ENCODE results near the gene GFM1. TPM values are rescaled to one million over a fixed set of nuclear protein-coding genes. Genes with fewer than 3 reads are reported as not detected.

GFM1 gene
- total RNA-seq, 1 experiment from 2014 or later = 53.0 TPM

DNA sequence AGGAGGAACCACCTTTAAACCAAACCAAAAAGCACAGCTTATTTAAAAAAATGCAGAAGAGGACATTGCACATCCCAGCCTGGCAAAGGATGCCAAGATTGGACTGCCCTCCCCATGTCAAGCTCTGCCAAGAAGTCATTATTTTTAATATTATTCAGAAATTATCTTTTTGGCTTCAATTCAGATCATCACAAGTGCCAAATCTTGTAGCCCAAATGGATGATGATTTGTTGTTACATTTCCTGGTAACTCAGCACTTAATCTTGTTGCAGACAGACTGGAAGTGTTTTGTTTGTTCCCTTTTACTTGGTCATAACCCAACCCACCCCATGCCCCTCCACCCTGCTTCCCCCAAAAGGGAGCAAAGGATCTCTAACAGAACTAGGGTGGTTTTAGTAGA lies 56.2 kb downstream of the GFM1 start:
- POLR2A ChIA-PET (ENCODE audit: low non-redundant PET) = no interaction called here
- no peaks in the 10 kb centered on the region for H3K36me3 ChIP-seq (ENCODE audit: insufficient read depth, low read length, poor library complexity, severe bottlenecking)
- H3K27me3 ChIP-seq (replicated peaks; ENCODE audit: insufficient read depth, low read depth, low read length, poor library complexity) = no peaks in the 10 kb centered on the region
- no peaks in the 10 kb centered on the region for H3K9me3 ChIP-seq (ENCODE audit: low read depth, low read length, poor library complexity, severe bottlenecking)
- CTCF ChIA-PET = no interaction called here
- H3K4me3 ChIP-seq (ENCODE audit: low read depth, low read length, poor library complexity, severe bottlenecking) = no peak overlapping the region
- no peak for TF ChIP-seq EZH2 (IDR thresholded peaks at IDR 0.05; ENCODE audit: borderline replicate concordance, low read depth, low read length, poor library complexity, severe bottlenecking)
- TF ChIP-seq, protein P1, sequence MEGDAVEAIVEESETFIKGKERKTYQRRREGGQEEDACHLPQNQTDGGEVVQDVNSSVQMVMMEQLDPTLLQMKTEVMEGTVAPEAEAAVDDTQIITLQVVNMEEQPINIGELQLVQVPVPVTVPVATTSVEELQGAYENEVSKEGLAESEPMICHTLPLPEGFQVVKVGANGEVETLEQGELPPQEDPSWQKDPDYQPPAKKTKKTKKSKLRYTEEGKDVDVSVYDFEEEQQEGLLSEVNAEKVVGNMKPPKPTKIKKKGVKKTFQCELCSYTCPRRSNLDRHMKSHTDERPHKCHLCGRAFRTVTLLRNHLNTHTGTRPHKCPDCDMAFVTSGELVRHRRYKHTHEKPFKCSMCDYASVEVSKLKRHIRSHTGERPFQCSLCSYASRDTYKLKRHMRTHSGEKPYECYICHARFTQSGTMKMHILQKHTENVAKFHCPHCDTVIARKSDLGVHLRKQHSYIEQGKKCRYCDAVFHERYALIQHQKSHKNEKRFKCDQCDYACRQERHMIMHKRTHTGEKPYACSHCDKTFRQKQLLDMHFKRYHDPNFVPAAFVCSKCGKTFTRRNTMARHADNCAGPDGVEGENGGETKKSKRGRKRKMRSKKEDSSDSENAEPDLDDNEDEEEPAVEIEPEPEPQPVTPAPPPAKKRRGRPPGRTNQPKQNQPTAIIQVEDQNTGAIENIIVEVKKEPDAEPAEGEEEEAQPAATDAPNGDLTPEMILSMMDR (conservative IDR thresholded peaks at IDR 0.05; ENCODE audit: low read depth, low read length) = no peak
- DNase-seq (ENCODE audit: low spot score) = peak; percentile 20
- H3K27ac ChIP-seq (ENCODE audit: low read depth, low read length, poor library complexity, severe bottlenecking) = no peak overlapping the region
- peaks cover 17% of the 10 kb centered on the region for H3K4me1 ChIP-seq (ENCODE audit: insufficient read depth, low read length, poor library complexity, severe bottlenecking)
- intact Hi-C loops (cut with micrococcal nuclease; ENCODE audit: unreplicated experiment) = no loop called here
- BruUV-seq (replicated peaks) = no TSS peak

DNA sequence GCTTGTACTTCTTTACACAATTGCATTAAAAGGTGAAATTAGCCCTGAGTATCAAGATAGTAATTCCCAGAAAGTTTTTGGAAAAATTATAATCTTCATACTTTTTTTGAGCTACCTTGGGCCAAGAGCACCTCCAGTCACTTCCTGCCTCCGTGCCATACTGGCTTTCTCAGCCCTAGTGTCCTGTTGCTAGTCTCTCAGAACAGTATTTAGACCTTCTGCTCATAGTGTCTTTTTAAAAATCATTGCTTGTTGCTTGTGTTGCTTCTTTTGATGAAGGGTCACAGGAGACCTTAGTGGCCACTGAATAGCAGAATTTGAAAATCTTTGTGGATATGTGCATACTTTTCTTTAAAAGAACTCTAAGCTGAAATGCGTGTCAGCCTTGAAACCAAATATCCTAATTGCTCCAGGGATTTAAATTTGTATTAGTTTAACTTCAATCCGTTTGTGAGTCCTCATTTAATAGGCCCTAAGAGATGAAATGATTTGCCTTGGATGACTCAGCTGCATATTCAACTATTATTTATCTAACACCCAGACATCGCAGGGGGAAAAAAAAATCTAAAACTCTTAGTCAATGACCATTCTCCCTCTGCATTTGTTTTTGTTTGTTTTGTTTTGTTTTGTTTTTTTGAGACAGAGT lies 57.2 kb downstream of the GFM1 start:
- peaks cover 17% of the 10 kb centered on the region for H3K4me1 ChIP-seq (ENCODE audit: insufficient read depth, low read length, poor library complexity, severe bottlenecking)
- DNase-seq (ENCODE audit: low spot score) = peak; percentile 17
- intact Hi-C loops (cut with micrococcal nuclease; ENCODE audit: unreplicated experiment) = no loop called here
- no peak overlapping the region for H3K4me3 ChIP-seq (ENCODE audit: low read depth, low read length, poor library complexity, severe bottlenecking)
- ChIA-PET POLR2A (ENCODE audit: low non-redundant PET) (no interaction called here), CTCF (no interaction called here)
- no peaks in the 10 kb centered on the region for H3K27me3 ChIP-seq (replicated peaks; ENCODE audit: insufficient read depth, low read depth, low read length, poor library complexity)
- BruUV-seq (replicated peaks) = no TSS peak
- H3K9me3 ChIP-seq (ENCODE audit: low read depth, low read length, poor library complexity, severe bottlenecking) = no peaks in the 10 kb centered on the region
- no peaks in the 10 kb centered on the region for H3K36me3 ChIP-seq (ENCODE audit: insufficient read depth, low read length, poor library complexity, severe bottlenecking)
- TF ChIP-seq EZH2 (IDR thresholded peaks at IDR 0.05; ENCODE audit: borderline replicate concordance, low read depth, low read length, poor library complexity, severe bottlenecking) = no peak
- TF ChIP-seq, protein P1 (conservative IDR thresholded peaks at IDR 0.05; ENCODE audit: low read depth, low read length) = no peak
- peak overlapping the region; percentile 17 for H3K27ac ChIP-seq (ENCODE audit: low read depth, low read length, poor library complexity, severe bottlenecking)

DNA sequence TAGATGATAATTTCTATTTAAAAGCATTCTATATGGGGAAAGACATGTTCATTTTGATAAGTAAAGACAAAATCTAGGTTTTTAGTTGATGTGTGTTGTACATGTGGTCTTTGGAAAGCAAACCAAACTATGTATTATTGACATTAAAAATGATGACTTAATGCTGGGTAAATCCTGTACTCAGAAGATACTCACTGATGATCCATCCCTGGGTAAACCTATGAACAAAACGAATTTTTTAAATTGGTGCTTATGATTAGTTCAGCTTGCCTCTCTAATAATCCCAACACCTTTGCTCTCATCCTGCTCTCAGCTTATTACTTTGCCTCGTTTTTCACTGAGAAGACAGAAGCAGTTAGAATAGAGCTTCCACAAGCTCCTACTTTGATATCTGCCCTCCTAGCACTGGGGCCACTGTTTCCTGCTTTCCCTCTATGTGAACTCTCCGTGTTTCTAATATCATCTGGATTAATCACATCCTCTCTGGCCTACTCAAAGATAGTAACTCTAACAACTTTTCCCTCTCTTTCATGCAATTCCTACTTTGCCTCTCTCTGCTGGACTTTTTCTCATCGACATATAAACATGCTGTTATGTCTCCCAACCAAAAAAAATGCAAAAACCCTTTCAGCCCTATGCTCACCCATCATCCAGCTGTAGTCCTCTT lies 58.6 kb downstream of the GFM1 start:
- Histone ChIP-seq H3K27me3 (replicated peaks; ENCODE audit: insufficient read depth, low read depth, low read length, poor library complexity) (no peaks in the 10 kb centered on the region), H3K4me3 (ENCODE audit: low read depth, low read length, poor library complexity, severe bottlenecking) (no peak overlapping the region), H3K9me3 (ENCODE audit: low read depth, low read length, poor library complexity, severe bottlenecking) (no peaks in the 10 kb centered on the region), H3K27ac (ENCODE audit: low read depth, low read length, poor library complexity, severe bottlenecking) (no peak overlapping the region), H3K36me3 (ENCODE audit: insufficient read depth, low read length, poor library complexity, severe bottlenecking) (no peaks in the 10 kb centered on the region), H3K4me1 (ENCODE audit: insufficient read depth, low read length, poor library complexity, severe bottlenecking) (peaks cover 17% of the 10 kb centered on the region)
- ChIA-PET POLR2A (ENCODE audit: low non-redundant PET) (no interaction called here), CTCF (no interaction called here)
- BruUV-seq (replicated peaks) = no TSS peak
- intact Hi-C loops (cut with micrococcal nuclease; ENCODE audit: unreplicated experiment) = no loop called here
- no peak for DNase-seq (ENCODE audit: low spot score)
- TF ChIP-seq, protein P1 (conservative IDR thresholded peaks at IDR 0.05; ENCODE audit: low read depth, low read length) = no peak
- no peak for TF ChIP-seq EZH2 (IDR thresholded peaks at IDR 0.05; ENCODE audit: borderline replicate concordance, low read depth, low read length, poor library complexity, severe bottlenecking)
